DND-41 (cell line): ENCODE measurements around the gene AP3S1.
A peak's percentile ranks its signal among the peaks of the same experiment; 100 is the strongest.
"Not testable (repeated sequence)": the region's sequence is repeated elsewhere in the genome, so short reads cannot be mapped to it uniquely, and the experiment has no call there.

Experiments used
- ATAC-seq: fragments of 200-7000 bp; cut with Tn5 transposase; 3 replicates; pipeline ENCODE4 v1.9.1; 2021; ENCODE audit warnings: low read depth; ENCODE audit not compliant: insufficient read depth
- DNase-seq: peaks from one replicate; pipeline ENCODE4 v3.0.0-alpha.2; 2020
- H2AFZ ChIP-seq: 2 replicates; pipeline ENCODE4 v1.6.0; 2012; ENCODE audit warnings: low read depth, low read length
- H3K27ac ChIP-seq: 2 replicates; pipeline ENCODE4 v1.5.1; 2012; ENCODE audit warnings: low read length, inconsistent platforms
- H3K27me3 ChIP-seq: fragments of 200-600 bp; sonication (generic); 2 replicates; pipeline ENCODE4 v1.6.0; 2012; ENCODE audit warnings: low read length, mild to moderate bottlenecking, inconsistent platforms; ENCODE audit not compliant: insufficient read depth, poor library complexity
- H3K36me3 ChIP-seq: 2 replicates; pipeline ENCODE4 v1.5.1; 2012; ENCODE audit warnings: low read length, inconsistent platforms; ENCODE audit not compliant: insufficient read depth
- H3K4me1 ChIP-seq: 2 replicates; pipeline ENCODE4 v1.5.1; 2012; ENCODE audit warnings: mild to moderate bottlenecking, low read length; ENCODE audit not compliant: insufficient read depth
- H3K4me2 ChIP-seq: 2 replicates; pipeline ENCODE4 v1.6.0; 2012; ENCODE audit warnings: mild to moderate bottlenecking, moderate library complexity, low read length, inconsistent platforms; ENCODE audit not compliant: insufficient read depth
- H3K4me3 ChIP-seq, 2 experiments: fragments of 200-600 bp in 1 of 2; shearing (Covaris generic) in 1 of 2; 2 replicates each; pipeline ENCODE4 v1.5.1; 2012 to 2016; ENCODE audit warnings: inconsistent platforms in 2 of 2, low read length in 2 of 2, mild to moderate bottlenecking in 2 of 2, low read depth in 1 of 2, moderate library complexity in 1 of 2
- H3K79me2 ChIP-seq: 2 replicates; pipeline ENCODE4 v1.6.0; 2012; ENCODE audit warnings: low read length, inconsistent platforms; ENCODE audit not compliant: insufficient read depth
- H3K9ac ChIP-seq: 2 replicates; pipeline ENCODE4 v1.6.0; 2012; ENCODE audit warnings: low read depth, mild to moderate bottlenecking, inconsistent platforms, low read length, moderate library complexity
- H3K9me3 ChIP-seq: 2 replicates; pipeline ENCODE4 v1.5.1; 2012; ENCODE audit warnings: low read length, moderate library complexity, mild to moderate bottlenecking, inconsistent platforms; ENCODE audit not compliant: insufficient read depth, severe bottlenecking
- H4K20me1 ChIP-seq: 2 replicates; pipeline ENCODE4 v1.6.0; 2012; ENCODE audit warnings: low read length; ENCODE audit not compliant: insufficient read depth
- EZH2 ChIP-seq: IDR thresholded peaks from 3 replicates; pipeline ENCODE4 v1.6.1; 2012; ENCODE audit warnings: borderline replicate concordance, low read depth, mild to moderate bottlenecking, moderate library complexity, low read length, inconsistent platforms; ENCODE audit not compliant: severe bottlenecking
- TF ChIP-seq, protein P1 (sequence below): IDR thresholded peaks from 2 replicates; pipeline ENCODE4 v1.5.1; 2012; ENCODE audit warnings: borderline replicate concordance, low read length, moderate library complexity, mild to moderate bottlenecking; ENCODE audit not compliant: poor library complexity, severe bottlenecking; ENCODE audit errors: extremely low read depth

AP3S1 gene

DNA sequence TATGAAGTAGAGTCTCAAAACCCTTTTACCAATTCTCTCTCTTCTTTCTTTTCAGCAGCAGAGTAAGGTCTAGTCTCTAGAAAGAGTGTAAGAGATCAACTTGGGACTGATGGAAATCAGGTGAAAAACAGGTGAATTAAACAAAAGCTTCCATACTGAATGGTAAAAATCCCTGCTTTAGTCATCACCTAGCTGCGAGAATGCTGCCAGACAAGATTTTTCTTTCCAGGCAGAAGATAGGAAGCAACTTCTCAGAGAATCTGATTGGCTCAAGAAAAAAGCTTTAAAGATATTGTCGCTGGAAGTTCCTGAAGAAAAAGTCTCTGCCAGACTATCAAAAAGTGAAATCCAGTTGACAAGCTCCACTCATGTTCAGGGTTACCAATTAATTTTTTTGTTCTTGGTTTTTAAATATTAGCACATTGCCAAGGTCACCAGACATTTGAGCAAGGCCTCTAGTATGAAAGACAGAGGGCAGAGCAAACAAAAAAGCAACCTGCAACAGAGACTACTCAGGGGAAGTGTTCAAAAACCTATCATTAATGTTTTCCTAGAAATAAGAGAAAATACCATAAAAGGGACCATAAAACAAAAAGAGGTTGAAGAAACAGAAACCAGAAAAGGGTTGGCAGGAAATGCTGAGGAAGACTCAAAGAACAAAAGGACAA, 34.6 kb upstream of the AP3S1 start:
- no peak for TF ChIP-seq EZH2
- TF ChIP-seq, protein P1, sequence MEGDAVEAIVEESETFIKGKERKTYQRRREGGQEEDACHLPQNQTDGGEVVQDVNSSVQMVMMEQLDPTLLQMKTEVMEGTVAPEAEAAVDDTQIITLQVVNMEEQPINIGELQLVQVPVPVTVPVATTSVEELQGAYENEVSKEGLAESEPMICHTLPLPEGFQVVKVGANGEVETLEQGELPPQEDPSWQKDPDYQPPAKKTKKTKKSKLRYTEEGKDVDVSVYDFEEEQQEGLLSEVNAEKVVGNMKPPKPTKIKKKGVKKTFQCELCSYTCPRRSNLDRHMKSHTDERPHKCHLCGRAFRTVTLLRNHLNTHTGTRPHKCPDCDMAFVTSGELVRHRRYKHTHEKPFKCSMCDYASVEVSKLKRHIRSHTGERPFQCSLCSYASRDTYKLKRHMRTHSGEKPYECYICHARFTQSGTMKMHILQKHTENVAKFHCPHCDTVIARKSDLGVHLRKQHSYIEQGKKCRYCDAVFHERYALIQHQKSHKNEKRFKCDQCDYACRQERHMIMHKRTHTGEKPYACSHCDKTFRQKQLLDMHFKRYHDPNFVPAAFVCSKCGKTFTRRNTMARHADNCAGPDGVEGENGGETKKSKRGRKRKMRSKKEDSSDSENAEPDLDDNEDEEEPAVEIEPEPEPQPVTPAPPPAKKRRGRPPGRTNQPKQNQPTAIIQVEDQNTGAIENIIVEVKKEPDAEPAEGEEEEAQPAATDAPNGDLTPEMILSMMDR: no peak
- peak; percentile 81 for ATAC-seq

DNA sequence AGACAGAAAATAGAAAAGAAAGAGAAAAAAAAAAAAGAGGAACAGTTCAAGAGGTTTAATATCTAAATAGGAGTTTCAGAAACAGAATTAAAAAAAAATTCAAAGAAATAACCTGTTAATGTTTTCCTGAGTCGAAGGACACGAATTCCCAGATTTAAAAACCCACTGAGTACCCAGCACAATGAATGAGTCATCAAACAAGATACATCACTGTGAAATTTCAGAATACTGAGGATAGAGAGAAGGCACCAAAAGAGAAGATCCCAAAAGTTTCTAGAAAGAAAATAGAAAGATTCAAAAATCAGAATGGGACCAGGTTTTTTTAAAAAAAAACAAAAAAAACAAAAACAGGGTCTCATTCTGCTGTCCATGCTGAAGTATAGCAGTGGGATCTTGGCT, 34.1 kb upstream of the AP3S1 start:
- Histone ChIP-seq H3K4me3 (no peak overlapping the region), H3K27me3 (peaks cover 2% of the 10 kb centered on the region), H3K9ac (no peak overlapping the region), H3K36me3 (no peaks in the 10 kb centered on the region), H3K27ac (no peak overlapping the region), H3K4me2 (no peak overlapping the region), H3K9me3 (no peaks in the 10 kb centered on the region), H3K4me1 (peaks cover 10% of the 10 kb centered on the region), H2AFZ (no peak overlapping the region), H4K20me1 (no peaks in the 10 kb centered on the region), H3K79me2 (no peaks in the 10 kb centered on the region)
- ATAC-seq: 0 out of 3 replicates have a peak, but pooled peaks have one; percentile 6
- no peak for DNase-seq
- TF ChIP-seq, protein P1: no peak
- TF ChIP-seq EZH2: no peak

More for the DNA sequence above, 34.6 kb upstream of the AP3S1 start:
- Histone ChIP-seq H3K79me2 (no peaks in the 10 kb centered on the region), H4K20me1 (no peaks in the 10 kb centered on the region), H3K9ac (no peak overlapping the region), H3K4me3 (no peak overlapping the region), H3K36me3 (no peaks in the 10 kb centered on the region), H3K9me3 (no peaks in the 10 kb centered on the region), H3K4me1 (peaks cover 10% of the 10 kb centered on the region), H3K27ac (no peak overlapping the region), H3K4me2 (no peak overlapping the region), H2AFZ (0 out of 2 replicates have a peak overlapping the region, but pooled peaks have one; percentile 31), H3K27me3 (peaks cover 2% of the 10 kb centered on the region)
- no peak for DNase-seq

DNA sequence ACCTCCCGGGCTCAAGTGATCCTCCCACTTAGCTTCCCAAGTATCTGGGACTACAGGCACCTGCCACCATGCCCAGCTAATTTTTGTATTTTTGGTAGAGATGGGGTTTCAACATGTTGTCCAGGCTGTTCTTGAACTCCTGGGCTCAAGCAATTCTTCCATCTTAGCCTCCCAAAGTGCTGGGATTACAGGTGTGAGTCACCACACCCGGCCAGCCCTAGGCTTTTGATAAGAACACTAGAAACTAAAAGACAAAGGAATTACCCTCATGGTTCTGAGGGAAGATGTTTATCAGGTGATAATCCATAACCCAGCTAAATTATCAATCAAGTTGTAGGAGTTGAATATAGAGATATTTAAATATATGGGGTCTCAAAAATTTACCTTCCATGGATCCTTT, 33.7 kb upstream of the AP3S1 start:
- not testable (repeated sequence) for H3K27ac ChIP-seq, DNase-seq, H2AFZ ChIP-seq, ATAC-seq, H3K27me3 ChIP-seq, H3K4me2 ChIP-seq, H3K4me3 ChIP-seq, H4K20me1 ChIP-seq, H3K36me3 ChIP-seq, H3K9me3 ChIP-seq, H3K9ac ChIP-seq, H3K79me2 ChIP-seq
- H3K4me1 ChIP-seq: peaks cover 10% of the 10 kb centered on the region

DNA sequence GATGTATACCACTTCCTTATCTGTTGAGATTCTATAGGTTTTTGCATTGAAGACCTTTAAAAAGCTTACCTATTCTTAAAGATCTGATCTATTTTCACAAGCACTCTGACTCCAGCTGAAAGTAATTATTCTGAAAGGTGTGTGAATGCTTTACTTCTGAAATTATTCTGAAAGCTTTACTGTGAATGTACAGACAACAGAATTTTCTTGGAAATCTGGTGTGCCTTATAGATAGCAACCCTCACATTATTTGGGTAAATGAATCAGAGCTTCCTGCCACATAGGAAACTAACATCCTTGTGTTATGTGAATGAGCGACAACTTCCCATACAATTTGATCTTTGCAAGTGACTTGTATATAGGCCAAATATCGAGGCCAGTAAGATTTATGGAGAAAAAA, 31.8 kb upstream of the AP3S1 start:
- ATAC-seq (no peak), DNase-seq (no peak)
- Histone ChIP-seq H3K36me3 (no peaks in the 10 kb centered on the region), H3K27ac (no peak overlapping the region), H3K9me3 (no peaks in the 10 kb centered on the region), H3K9ac (no peak overlapping the region), H3K4me2 (no peak overlapping the region), H3K4me3 (no peak overlapping the region), H4K20me1 (no peaks in the 10 kb centered on the region), H3K79me2 (no peaks in the 10 kb centered on the region), H3K4me1 (peaks cover 10% of the 10 kb centered on the region), H3K27me3 (peaks cover 2% of the 10 kb centered on the region), H2AFZ (no peak overlapping the region)
- no peak for TF ChIP-seq EZH2
